Activated T-helper 1 cell treated with anti-CD3 and anti-CD28 coated beads, Interleukin-2, amount 50 U/mL, for 16 hours (primary cell): ENCODE measurements around the gene ADPRHL1.
"Not testable (repeated sequence)": the region's sequence is repeated elsewhere in the genome, so short reads cannot be mapped to it uniquely, and the experiment has no call there.

Source experiments
- DNase-seq, 2 donors: peaks; one replicate each; pipeline ENCODE4 v3.0.0-alpha.2; 2020; ENCODE audit warnings: low read depth in 1 of 2, low spot score in 1 of 2

Gene ADPRHL1

DNA sequence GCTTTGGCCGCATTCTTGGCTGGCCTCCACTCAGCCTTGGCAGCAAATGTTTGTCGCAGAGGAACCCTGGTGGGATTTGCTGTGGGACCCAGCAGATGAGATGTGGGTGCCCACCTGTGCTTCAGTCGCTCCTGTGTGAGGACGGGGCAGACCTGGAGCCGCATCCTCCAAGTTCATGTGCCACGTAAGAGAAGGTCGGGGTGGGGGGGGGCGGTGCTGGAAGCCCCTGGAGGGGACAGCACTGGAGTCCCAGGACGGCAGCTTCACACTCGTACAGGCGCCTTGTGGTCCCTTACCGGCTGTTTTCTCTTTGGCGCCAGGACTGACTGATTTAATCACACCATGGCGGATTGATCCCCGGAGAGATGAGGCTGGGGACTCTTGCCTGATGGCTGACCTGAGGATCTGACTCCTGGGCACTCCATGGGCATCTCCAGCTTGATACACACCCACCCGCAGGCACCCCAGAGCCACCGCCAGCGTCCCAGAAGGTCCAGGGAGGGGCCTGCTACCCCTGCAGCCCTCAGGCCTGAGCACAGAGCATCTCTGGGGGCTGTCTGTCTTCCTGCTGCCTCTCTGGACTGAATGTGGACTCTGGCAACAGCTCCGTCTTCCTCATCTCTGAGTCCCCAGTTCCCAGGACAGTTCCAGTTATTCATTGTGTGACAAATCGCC, 79.3 kb downstream of the ADPRHL1 start:
- DNase-seq = no peak

DNA sequence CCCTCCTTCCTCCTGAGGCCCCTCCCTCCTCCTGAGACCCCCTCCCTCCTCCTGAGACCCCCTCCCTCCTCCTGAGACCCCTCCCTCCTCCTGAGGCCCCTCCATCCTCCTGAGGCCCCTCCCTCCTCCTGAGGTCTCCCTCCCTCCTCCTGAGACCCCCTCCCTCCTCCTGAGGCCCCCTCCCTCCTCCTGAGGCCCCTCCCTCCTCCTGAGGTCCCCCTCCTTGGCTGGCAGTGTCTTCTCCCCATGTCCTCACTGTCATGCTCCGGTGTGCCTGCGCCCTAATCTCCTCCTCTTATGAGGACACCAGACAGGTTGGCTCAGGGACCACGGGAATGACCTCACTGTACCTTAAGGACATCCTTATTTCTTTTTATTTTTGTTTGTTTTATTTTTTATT, 81.6 kb downstream of the ADPRHL1 start:
- DNase-seq = not testable (repeated sequence)

- DNase-seq = no peak
Measured at GRCh38 chr13:113371061-113371460, 82.2 kb downstream of the ADPRHL1 start.

DNA sequence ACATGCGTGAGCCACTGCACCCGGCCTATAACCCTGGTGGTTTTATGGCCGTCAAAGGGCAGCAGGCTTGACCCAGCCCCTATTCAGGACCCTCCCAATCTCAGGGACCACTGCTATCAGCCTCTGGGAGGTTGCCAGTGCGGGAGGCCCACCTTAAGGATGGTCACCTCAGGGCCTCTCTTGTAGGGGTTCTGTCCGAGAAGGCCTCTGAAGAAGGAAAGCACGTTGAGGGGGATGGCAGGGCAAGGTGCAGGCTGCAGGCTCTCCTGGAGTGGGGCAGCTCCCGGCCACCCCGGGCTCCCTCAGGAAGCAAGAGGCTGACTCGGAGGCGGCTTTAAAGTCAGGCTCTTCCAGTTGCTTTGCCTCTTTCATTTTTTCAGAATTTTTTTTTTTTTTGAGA, 83.4 kb downstream of the ADPRHL1 start:
- DNase-seq = no peak

DNA sequence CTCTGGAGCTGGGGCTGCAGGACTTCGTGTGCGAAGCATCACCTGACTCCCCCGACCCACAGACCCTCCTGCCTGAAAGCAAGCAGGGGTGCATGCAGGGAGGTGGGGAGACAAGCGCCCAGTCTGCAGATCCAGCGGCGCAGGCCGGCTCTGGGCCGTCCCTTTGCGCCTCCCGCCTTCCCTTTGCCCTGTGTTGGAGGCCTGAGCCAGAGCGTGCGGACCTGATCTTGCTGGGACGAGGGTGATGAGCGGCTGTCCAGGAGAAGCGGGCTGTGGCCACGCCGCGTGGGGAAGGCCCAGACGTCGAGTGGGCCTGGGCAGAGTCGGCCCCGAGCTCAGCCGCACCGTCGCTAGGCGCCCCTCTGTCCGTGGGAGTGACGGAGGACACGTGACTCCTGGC, 84.1 kb downstream of the ADPRHL1 start:
- DNase-seq = no peak

DNA sequence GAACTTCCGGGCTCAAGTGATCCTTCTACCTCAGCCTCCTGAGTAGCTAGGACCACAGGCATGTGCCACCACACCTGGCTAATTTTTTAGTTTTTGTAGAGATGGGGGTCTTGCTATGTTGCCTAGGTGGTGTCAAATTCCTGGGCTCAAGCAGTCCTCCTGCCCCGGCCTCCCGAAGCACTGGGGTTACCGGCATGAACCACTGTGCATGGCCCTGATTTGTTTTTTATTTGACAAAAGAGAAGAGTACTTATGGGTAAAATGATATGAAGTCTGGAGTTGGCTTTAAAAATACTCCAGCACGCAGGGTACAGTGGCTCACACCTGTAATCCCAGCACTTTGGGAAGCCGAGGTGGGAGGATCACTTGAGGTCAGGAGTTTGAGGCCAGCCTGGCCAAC, 84.9 kb downstream of the ADPRHL1 start:
- not testable (repeated sequence) for DNase-seq

DNA sequence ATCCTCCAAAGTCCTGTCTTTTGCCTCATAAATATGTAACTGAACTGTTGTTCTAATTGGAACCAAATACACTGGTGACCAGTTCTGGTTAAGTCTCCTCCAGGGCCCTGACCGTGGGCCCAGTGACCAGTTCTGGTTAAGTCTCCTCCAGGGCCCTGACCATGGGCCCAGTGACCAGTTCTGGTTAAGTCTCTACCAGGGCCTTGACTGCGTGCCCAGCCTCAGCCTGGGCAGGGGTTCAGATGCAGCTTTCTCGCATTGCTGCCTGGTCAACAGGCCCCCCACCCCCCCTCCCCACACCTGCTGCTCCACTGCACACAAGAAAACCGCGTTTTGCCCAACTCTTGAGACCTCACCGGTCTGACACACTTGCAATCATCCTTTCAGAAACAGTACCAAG, 85.5 kb downstream of the ADPRHL1 start:
- no peak for DNase-seq

GRCh38 chr13:113367020-113367560, 86.2 kb downstream of the ADPRHL1 start:
- no peak for DNase-seq

GRCh38 chr13:113365971-113366588, 87.2 kb downstream of the ADPRHL1 start:
- no peak for DNase-seq

- no peak for DNase-seq
Measured at GRCh38 chr13:113365583-113365970, 87.7 kb downstream of the ADPRHL1 start.

DNA sequence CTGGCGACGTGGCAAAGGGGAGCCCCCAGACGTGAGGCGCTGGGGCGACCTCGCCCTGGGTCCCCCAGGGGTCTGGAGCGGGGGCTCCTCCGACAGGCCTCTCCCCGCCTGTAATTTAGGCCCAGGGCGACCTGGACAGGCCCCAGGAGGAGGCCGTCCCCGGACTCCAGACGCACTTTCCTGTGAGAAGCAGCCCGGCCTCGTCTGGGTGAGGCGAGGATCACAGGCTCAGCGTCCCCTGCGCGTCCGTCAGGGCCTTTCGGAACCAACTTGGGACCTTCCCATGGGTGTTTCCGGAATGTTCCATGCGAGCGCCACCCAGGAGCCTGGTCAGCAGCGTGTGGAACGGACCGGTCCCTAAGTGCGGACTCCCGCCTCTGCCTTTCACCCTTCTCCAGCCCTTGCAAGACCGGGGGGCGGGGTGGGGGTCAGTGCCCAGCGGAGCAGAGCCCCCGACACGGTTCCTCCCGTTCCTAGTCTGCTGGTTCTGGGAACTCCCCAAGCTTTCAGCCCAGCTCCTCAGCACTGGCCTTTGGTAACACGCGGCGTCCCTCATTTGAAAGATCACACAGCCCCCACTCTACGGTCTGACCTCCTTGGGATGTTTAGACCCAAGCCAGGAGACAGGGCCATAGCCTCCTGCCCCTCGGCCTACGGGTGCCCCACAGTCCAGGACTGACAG, 88.2 kb downstream of the ADPRHL1 start:
- no peak for DNase-seq

DNA sequence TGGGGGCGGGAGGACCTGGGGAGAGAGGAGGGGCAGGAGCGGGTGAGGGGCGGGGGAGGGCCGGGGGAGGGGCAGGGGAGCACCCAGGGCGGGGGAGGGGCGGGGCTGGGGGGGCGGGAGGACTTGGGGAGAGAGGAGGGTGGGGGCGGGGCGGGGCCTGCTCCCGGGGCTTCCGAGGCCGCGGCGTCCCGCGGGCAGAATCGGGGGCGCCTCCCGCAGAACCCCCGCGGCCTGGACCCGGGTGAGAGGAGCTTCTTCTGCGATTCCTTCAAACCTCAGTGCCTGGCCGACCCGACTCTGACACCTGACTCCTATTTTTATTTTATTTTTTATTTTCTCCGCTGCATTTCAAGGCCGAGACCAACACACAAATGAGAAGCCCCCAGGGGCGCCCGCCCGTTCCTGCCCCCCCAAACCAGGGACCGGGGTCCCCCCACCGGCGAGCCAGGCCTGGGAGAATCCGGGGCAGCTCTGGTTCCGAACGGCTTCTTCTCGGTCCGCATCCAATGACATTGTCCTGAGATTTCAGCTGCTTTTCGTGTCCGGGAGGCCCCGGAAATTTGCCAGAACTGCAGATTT, 88.9 kb downstream of the ADPRHL1 start:
- no peak for DNase-seq

DNA sequence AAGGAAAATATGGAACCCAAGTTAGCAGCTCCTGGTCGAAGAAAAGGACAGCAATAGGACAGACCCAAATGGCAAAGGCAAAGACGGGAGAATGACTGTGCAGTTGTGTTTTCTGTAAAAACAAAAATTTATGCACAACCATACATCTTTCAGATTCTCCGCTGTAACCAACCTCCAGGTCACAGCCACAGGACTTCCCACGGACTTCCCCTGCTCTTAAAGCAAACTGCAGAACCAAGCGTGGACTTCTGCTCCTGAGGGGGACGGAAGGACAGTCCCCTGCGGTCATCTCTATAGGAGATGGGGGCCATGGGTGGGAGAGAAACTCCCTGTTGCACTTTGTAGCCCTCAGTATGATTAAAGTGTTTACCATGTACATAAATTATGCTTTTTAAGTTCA, 91.9 kb downstream of the ADPRHL1 start:
- DNase-seq = no peak

GRCh38 chr13:113360446-113360845, 92.8 kb downstream of the ADPRHL1 start:
- no peak for DNase-seq

GRCh38 chr13:113359571-113359970, 93.7 kb downstream of the ADPRHL1 start:
- no peak for DNase-seq

- DNase-seq = no peak
Measured at GRCh38 chr13:113358653-113359190, 94.6 kb downstream of the ADPRHL1 start.

GRCh38 chr13:113357529-113357928, 95.8 kb downstream of the ADPRHL1 start:
- DNase-seq = no peak

DNA sequence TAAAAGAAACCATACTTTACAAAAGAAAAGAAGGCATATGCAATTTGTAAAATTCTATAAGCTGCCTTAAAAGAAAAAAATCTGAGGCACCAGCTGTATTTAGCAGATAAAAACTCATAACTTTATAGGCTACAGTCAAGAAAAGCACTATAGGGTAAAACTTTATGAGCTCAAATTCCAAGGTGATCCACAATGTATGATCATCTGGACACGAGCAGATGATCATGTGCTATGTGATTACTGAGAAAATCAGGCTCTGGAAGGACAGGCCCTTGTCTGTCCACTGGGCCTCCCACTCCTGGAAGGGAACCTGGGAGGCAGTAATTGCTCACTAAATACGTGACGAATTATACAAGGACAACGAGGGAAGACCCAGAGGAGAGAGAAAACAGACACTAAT, 96.7 kb downstream of the ADPRHL1 start:
- no peak for DNase-seq

GRCh38 chr13:113355621-113356020, 97.7 kb downstream of the ADPRHL1 start:
- no peak for DNase-seq

DNA sequence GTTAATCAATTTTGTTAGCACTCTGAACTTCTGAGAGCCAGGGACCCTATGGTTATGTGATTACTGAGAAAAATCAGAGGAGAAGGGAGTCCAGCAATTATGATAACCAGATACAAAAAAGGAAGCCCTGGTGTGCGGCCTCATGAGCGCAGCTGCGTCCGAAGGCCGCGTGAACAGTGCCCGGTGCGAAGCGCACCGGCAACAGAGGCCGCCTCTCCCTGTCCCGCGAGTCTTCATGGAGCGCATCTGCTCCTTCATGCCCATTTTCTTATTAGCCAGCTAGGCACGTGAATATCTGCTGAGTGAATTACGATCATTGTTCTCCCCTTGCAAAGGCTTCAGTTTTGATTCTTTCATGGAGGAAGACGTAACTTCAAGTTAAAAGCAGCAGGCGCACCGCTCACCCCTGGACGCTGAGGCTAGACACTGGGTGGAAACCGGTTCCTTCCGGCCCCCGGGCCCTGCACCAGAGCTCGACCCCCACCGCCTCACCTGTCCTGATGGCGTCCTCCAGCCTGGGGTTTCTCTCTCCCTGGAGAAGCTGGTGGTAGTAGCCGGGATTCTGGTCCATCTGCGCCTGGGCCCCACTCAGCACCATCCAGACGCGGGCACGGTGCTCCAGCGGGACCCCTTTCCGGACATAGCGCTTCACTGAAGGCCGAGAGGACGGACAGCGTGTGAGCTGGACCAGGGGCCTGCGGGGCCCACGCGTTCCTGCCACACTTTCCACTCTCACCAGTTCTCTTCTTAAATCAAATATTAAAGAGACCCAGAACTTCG, 98.3 kb downstream of the ADPRHL1 start:
- no peak for DNase-seq

DNA sequence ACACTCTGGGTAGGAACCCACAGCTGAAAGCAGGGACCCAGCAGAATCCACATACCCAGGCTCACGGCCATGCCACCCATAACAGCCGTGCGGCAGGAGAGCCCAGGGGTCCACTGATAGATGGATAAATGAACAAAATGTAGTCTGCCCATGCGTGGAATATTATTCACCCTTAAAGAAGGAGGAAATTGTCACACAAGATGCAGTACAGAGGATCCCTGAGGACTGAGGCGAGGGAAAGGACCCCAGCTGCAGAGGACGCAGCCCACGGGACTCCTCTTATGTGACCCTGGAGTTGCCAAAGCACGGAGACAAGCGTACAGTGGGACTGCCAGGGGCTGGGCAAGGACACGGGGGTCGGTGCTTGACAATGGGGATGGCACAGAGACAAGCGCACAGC, 100.0 kb downstream of the ADPRHL1 start:
- DNase-seq = no peak
